HepG2 (cell line): ENCODE data around the gene PGP. TPM values are rescaled to one million over a fixed set of nuclear protein-coding genes. Genes with fewer than 3 reads are reported as not detected.

ENCODE experiments used
- CCAR2 ChIP-seq: fragments of 200-400 bp; formaldehyde crosslinking; optimal IDR thresholded peaks from 2 replicates; pipeline ENCODE3; 2018; ENCODE audit warnings: low read depth, mild to moderate bottlenecking, low read length, moderate library complexity
- ELF1 ChIP-seq: sonication (generic); formaldehyde crosslinking; IDR thresholded peaks from 2 replicates; pipeline ENCODE4 v1.4.0; 2020; ENCODE audit warnings: missing genetic modification reagents
- HNRNPH1 ChIP-seq: fragments of 200-400 bp; formaldehyde crosslinking; optimal IDR thresholded peaks from 2 replicates; pipeline ENCODE3; 2017; ENCODE audit warnings: mild to moderate bottlenecking, low read depth, low read length
- IRX3 ChIP-seq: sonication (generic); formaldehyde crosslinking; IDR thresholded peaks from 2 replicates; pipeline ENCODE4 v1.8.1; 2023; ENCODE audit warnings: mild to moderate bottlenecking, low read depth, missing genetic modification reagents, borderline replicate concordance
- MED13 ChIP-seq: sonication (generic); formaldehyde crosslinking; IDR thresholded peaks from 2 replicates; pipeline ENCODE4 v1.5.0; 2020; ENCODE audit warnings: missing genetic modification reagents
- RBFOX2 ChIP-seq: fragments of 200-400 bp; formaldehyde crosslinking; IDR thresholded peaks from 2 replicates; pipeline ENCODE4 v1.6.1; 2017; ENCODE audit warnings: low read depth, mild to moderate bottlenecking, low read length
- RORA ChIP-seq: sonication (generic); formaldehyde crosslinking; IDR thresholded peaks from 2 replicates; pipeline ENCODE4 v1.5.0; 2020; ENCODE audit warnings: mild to moderate bottlenecking, missing genetic modification reagents, moderate library complexity
- SALL2 ChIP-seq: sonication (generic); formaldehyde crosslinking; IDR thresholded peaks from 2 replicates; pipeline ENCODE4 v1.8.1; 2023; ENCODE audit warnings: mild to moderate bottlenecking, missing genetic modification reagents, inconsistent platforms
- SATB2 ChIP-seq: sonication (generic); formaldehyde crosslinking; IDR thresholded peaks from 2 replicates; pipeline ENCODE4 v1.5.0; 2020; ENCODE audit warnings: missing genetic modification reagents
- TEAD2 ChIP-seq: sonication (generic); formaldehyde crosslinking; IDR thresholded peaks from 2 replicates; pipeline ENCODE4 v1.9.0; 2021; ENCODE audit warnings: missing genetic modification reagents
- TEAD3 ChIP-seq: optimal IDR thresholded peaks from 2 replicates; pipeline ENCODE3; 2016; ENCODE audit warnings: borderline replicate concordance
- YY1 ChIP-seq: IDR thresholded peaks from 2 replicates; pipeline ENCODE4 v1.6.1; 2011; ENCODE audit warnings: low read length, low read depth, moderate library complexity, mild to moderate bottlenecking; ENCODE audit not compliant: insufficient read depth, insufficient replicate concordance
- ZBTB7B ChIP-seq: sonication (generic); formaldehyde crosslinking; IDR thresholded peaks from 2 replicates; pipeline ENCODE4 v1.4.0; 2020; ENCODE audit warnings: missing genetic modification reagents
- ZNF12 ChIP-seq: sonication (generic); formaldehyde crosslinking; IDR thresholded peaks from 2 replicates; pipeline ENCODE4 v1.5.0; 2020; ENCODE audit warnings: missing genetic modification reagents
- ZNF20 ChIP-seq: sonication (generic); formaldehyde crosslinking; IDR thresholded peaks from 2 replicates; pipeline ENCODE4 v1.4.0; 2020; ENCODE audit warnings: mild to moderate bottlenecking, moderate library complexity, missing genetic modification reagents
- ZNF232 ChIP-seq: sonication (generic); formaldehyde crosslinking; IDR thresholded peaks from 2 replicates; pipeline ENCODE4 v1.4.0; 2020; ENCODE audit warnings: missing genetic modification reagents, borderline replicate concordance
- ZNF547 ChIP-seq: sonication (generic); formaldehyde crosslinking; IDR thresholded peaks from 2 replicates; pipeline ENCODE4 v1.5.1; 2020; ENCODE audit warnings: mild to moderate bottlenecking, missing genetic modification reagents
- ZNF703 ChIP-seq: sonication (generic); formaldehyde crosslinking; IDR thresholded peaks from 2 replicates; pipeline ENCODE4 v1.5.1; 2020; ENCODE audit warnings: missing genetic modification reagents, mild to moderate bottlenecking, moderate library complexity, borderline replicate concordance
- ZNF713 ChIP-seq: sonication (generic); formaldehyde crosslinking; IDR thresholded peaks from 2 replicates; pipeline ENCODE4 v1.4.0; 2020; ENCODE audit warnings: mild to moderate bottlenecking, missing genetic modification reagents
- ZNF761 ChIP-seq: sonication (generic); formaldehyde crosslinking; conservative IDR thresholded peaks from 2 replicates; pipeline ENCODE4 v1.4.0; 2020; ENCODE audit warnings: mild to moderate bottlenecking, missing genetic modification reagents
- ZNF768 ChIP-seq: sonication (generic); formaldehyde crosslinking; IDR thresholded peaks from 2 replicates; pipeline ENCODE4 v1.4.0; 2020; ENCODE audit warnings: missing genetic modification reagents
- ZNF788 ChIP-seq: sonication (generic); formaldehyde crosslinking; IDR thresholded peaks from 2 replicates; pipeline ENCODE4 v1.5.0; 2020; ENCODE audit warnings: mild to moderate bottlenecking, missing genetic modification reagents, borderline replicate concordance
- ZSCAN30 ChIP-seq: sonication (generic); formaldehyde crosslinking; IDR thresholded peaks from 2 replicates; pipeline ENCODE4 v1.5.0; 2020; ENCODE audit warnings: mild to moderate bottlenecking, missing genetic modification reagents
- polyA plus RNA-seq, 8 experiments: library from polyadenylated mRNA; depleted of rRNA in 3 of 8; stranded (reverse) in 7 of 8; unstranded in 1 of 8; fragments of >200 nt; fragmentation: Illumina TruSeq in 4 of 8; extraction: Trizol in 4 of 8; gene quantifications; 2 replicates each; pipeline versions ENCODE4 v1.2.1 to v1.2.3, GENCODE V29; 2011 to 2016; ENCODE audit warnings: low read depth in 4 of 8, missing spikeins in 1 of 8, mixed read lengths in 1 of 8; ENCODE audit not compliant: insufficient read depth in 1 of 8
- total RNA-seq, 5 experiments: library from RNA; depleted of rRNA; stranded (reverse); fragments of >200 nt; fragmentation: Illumina TruSeq; extraction: Trizol; gene quantifications; 2 replicates each; pipeline ENCODE4 v1.2.3, GENCODE V29; 2016; ENCODE audit warnings: low read depth in 1 of 5
- TF ChIP-seq, protein P1 (sequence below): sonication (generic); formaldehyde crosslinking; IDR thresholded peaks from 2 replicates; pipeline ENCODE4 v1.4.0; 2020; ENCODE audit warnings: missing genetic modification reagents

PGP gene
- total and polyA plus RNA-seq, 2 of the 13 experiments (the other 11 are each of a cell fraction or from before 2014, with no cell fraction given) = 7.3 to 18.3 TPM

- TF ChIP-seq, protein P1, sequence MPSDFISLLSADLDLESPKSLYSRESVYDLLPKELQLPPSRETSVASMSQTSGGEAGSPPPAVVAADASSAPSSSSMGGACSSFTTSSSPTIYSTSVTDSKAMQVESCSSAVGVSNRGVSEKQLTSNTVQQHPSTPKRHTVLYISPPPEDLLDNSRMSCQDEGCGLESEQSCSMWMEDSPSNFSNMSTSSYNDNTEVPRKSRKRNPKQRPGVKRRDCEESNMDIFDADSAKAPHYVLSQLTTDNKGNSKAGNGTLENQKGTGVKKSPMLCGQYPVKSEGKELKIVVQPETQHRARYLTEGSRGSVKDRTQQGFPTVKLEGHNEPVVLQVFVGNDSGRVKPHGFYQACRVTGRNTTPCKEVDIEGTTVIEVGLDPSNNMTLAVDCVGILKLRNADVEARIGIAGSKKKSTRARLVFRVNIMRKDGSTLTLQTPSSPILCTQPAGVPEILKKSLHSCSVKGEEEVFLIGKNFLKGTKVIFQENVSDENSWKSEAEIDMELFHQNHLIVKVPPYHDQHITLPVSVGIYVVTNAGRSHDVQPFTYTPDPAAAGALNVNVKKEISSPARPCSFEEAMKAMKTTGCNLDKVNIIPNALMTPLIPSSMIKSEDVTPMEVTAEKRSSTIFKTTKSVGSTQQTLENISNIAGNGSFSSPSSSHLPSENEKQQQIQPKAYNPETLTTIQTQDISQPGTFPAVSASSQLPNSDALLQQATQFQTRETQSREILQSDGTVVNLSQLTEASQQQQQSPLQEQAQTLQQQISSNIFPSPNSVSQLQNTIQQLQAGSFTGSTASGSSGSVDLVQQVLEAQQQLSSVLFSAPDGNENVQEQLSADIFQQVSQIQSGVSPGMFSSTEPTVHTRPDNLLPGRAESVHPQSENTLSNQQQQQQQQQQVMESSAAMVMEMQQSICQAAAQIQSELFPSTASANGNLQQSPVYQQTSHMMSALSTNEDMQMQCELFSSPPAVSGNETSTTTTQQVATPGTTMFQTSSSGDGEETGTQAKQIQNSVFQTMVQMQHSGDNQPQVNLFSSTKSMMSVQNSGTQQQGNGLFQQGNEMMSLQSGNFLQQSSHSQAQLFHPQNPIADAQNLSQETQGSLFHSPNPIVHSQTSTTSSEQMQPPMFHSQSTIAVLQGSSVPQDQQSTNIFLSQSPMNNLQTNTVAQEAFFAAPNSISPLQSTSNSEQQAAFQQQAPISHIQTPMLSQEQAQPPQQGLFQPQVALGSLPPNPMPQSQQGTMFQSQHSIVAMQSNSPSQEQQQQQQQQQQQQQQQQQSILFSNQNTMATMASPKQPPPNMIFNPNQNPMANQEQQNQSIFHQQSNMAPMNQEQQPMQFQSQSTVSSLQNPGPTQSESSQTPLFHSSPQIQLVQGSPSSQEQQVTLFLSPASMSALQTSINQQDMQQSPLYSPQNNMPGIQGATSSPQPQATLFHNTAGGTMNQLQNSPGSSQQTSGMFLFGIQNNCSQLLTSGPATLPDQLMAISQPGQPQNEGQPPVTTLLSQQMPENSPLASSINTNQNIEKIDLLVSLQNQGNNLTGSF (CRISPR knock-in tag) = peak; percentile 51; the same call in 1 of the 2 replicates
- TF ChIP-seq YY1 = peak; percentile 62
- TF ChIP-seq SATB2 (CRISPR knock-in tag) = no peak
- TF ChIP-seq ZNF547 (CRISPR knock-in tag) = no peak
- TF ChIP-seq ZNF703 (CRISPR knock-in tag) = no peak
- TF ChIP-seq ZNF713 (CRISPR knock-in tag) = no peak
- TF ChIP-seq SALL2 (CRISPR knock-in tag) = peak; percentile 65; the same call in 1 of the 2 replicates
- TF ChIP-seq IRX3 (CRISPR knock-in tag) = 0 out of 2 replicates have a peak, but pooled peaks have one; percentile 10
- TF ChIP-seq RORA (CRISPR knock-in tag) = no peak
- no peak for TF ChIP-seq ZNF20 (CRISPR knock-in tag)
- peak; percentile 37; the same call in 1 of the 2 replicates for TF ChIP-seq RBFOX2
- TF ChIP-seq HNRNPH1 = no peak
- TF ChIP-seq ZNF788 (CRISPR knock-in tag) = no peak
- no peak for TF ChIP-seq CCAR2
- no peak for TF ChIP-seq ZNF12 (CRISPR knock-in tag)
- TF ChIP-seq ZSCAN30 = no peak
- TF ChIP-seq TEAD3 (CRISPR knock-in tag) = no peak
- no peak for TF ChIP-seq ZBTB7B
- no peak for TF ChIP-seq ELF1 (CRISPR knock-in tag)
- no peak for TF ChIP-seq ZNF232
- no peak for TF ChIP-seq MED13 (CRISPR knock-in tag)
- TF ChIP-seq ZNF761 (CRISPR knock-in tag) = no peak
- no peak for TF ChIP-seq TEAD2
- TF ChIP-seq ZNF768 (CRISPR knock-in tag) = peak; percentile 12; the same call in 1 of the 2 replicates
Measured at GRCh38 chr16:2213817-2214718, 572 bp downstream of the PGP start (continued).
